Mucosa of rectum (tissue), 2 donors: ENCODE results near the gene CDRT15L2.
"Not testable (repeated sequence)": the region's sequence is repeated elsewhere in the genome, so short reads cannot be mapped to it uniquely, and the experiment has no call there.

ENCODE experiments used
- H3K27ac ChIP-seq, 2 donors: one replicate each; pipeline ENCODE4 v1.7.0; 2013; ENCODE audit warnings: inconsistent platforms in 2 of 2, low read depth in 2 of 2, low read length in 2 of 2
- H3K27me3 ChIP-seq, 2 donors: one replicate each; pipeline ENCODE4 v1.7.0; 2013; ENCODE audit warnings: low read length in 2 of 2; ENCODE audit not compliant: control insufficient read depth in 2 of 2, insufficient read depth in 2 of 2
- H3K36me3 ChIP-seq, 2 donors: one replicate each; pipeline ENCODE4 v1.7.0; 2013; ENCODE audit warnings: low read length in 2 of 2; ENCODE audit not compliant: control insufficient read depth in 2 of 2, insufficient read depth in 2 of 2
- H3K4me1 ChIP-seq, 2 donors: one replicate each; pipeline ENCODE4 v1.7.0; 2013; ENCODE audit warnings: low read length in 2 of 2, mild to moderate bottlenecking in 1 of 2; ENCODE audit not compliant: control insufficient read depth in 2 of 2, insufficient read depth in 2 of 2
- H3K4me3 ChIP-seq, 2 donors: one replicate each; pipeline ENCODE4 v1.7.0; 2013; ENCODE audit warnings: low read length in 2 of 2
- H3K9ac ChIP-seq, 2 donors: one replicate each; pipeline ENCODE4 v1.7.0; 2013; ENCODE audit warnings: low read length in 2 of 2, low read depth in 1 of 2, mild to moderate bottlenecking in 1 of 2
- H3K9me3 ChIP-seq, 2 donors: one replicate each; pipeline ENCODE4 v1.7.0; 2013; ENCODE audit warnings: low read length in 2 of 2; ENCODE audit not compliant: control insufficient read depth in 2 of 2
- donor health status: healthy.
- donor health status: Normal muscosa, but diverticular disease.

The CDRT15L2 gene

GRCh38 chr17:20613248-20613647 lies 33.7 kb downstream of the CDRT15L2 start:
- no peaks in the 10 kb centered on the region for H3K9me3 ChIP-seq
- H3K9ac ChIP-seq = no peak overlapping the region
- no peaks in the 10 kb centered on the region for H3K36me3 ChIP-seq
- H3K4me3 ChIP-seq = no peak overlapping the region
- H3K4me1 ChIP-seq = no peaks in the 10 kb centered on the region
- H3K27ac ChIP-seq = no peak overlapping the region
- no peaks in the 10 kb centered on the region for H3K27me3 ChIP-seq

- Histone ChIP-seq H3K36me3 (no peaks in the 10 kb centered on the region), H3K27me3 (no peaks in the 10 kb centered on the region), H3K27ac (no peak overlapping the region), H3K9me3 (no peaks in the 10 kb centered on the region), H3K4me1 (no peaks in the 10 kb centered on the region), H3K4me3 (no peak overlapping the region), H3K9ac (no peak overlapping the region)
These were observed 34.4 kb downstream of the CDRT15L2 start for GRCh38 chr17:20613905-20614304.

- not testable (repeated sequence) for H3K9me3 ChIP-seq, H3K27me3 ChIP-seq, H3K4me1 ChIP-seq, H3K9ac ChIP-seq, H3K27ac ChIP-seq, H3K36me3 ChIP-seq, H3K4me3 ChIP-seq
These were observed 35.9 kb downstream of the CDRT15L2 start for GRCh38 chr17:20615461-20615860.
